ENCODE results near the gene TEX53. TPM values are rescaled to one million over a fixed set of nuclear protein-coding genes. Genes with fewer than 3 reads are reported as not detected.
A peak's percentile ranks its signal among the peaks of the same experiment; 100 is the strongest.

The TEX53 gene
- total RNA-seq, 4 donors from 2014 or later = not detected

- intact Hi-C loops (cut with DNase I) = no loop called here
- no peaks in the 10 kb centered on the region for H3K9me3 ChIP-seq
- WGBS, 2 donors = 31 to 39% methylated on average over 13 of the region's 13 CpGs
- no peak overlapping the region for H3K4me3 ChIP-seq (replicated peaks in 1 of 3)
- no peaks in the 10 kb centered on the region for H3K36me3 ChIP-seq
- peaks cover 44% of the 10 kb centered on the region in 2 donors for H3K4me1 ChIP-seq
- no peaks in the 10 kb centered on the region for H3K27me3 ChIP-seq
- H3K27ac ChIP-seq = peak overlapping the region; percentile 82 to 95 (median 89)
- no peak for TF ChIP-seq CTCF (IDR thresholded peaks at IDR 0.05)
- TF ChIP-seq POLR2A (IDR thresholded peaks at IDR 0.05) = no peak
- peak; percentile 84 for DNase-seq
Measured at GRCh38 chr9:114619191-114619761, 38.3 kb downstream of the TEX53 start.

- TF ChIP-seq CTCF (IDR thresholded peaks at IDR 0.05) = no peak
- peak overlapping the region in 2 of 3 donors; percentile 47 to 60 for H3K27ac ChIP-seq
- WGBS, 2 donors = 52 to 56% methylated on average over 4 of the region's 4 CpGs
- H3K4me3 ChIP-seq (replicated peaks in 1 of 3) = no peak overlapping the region
- intact Hi-C loops (cut with DNase I) = no loop called here
- peak; percentile 44 to 45 for DNase-seq
- H3K4me1 ChIP-seq = peaks cover 53 to 58% of the 10 kb centered on the region in 2 donors
- H3K27me3 ChIP-seq = no peaks in the 10 kb centered on the region
- no peaks in the 10 kb centered on the region for H3K36me3 ChIP-seq
- no peaks in the 10 kb centered on the region for H3K9me3 ChIP-seq
Measured at GRCh38 chr9:114616684-114617520, 40.7 kb downstream of the TEX53 start.

- intact Hi-C loops (cut with DNase I) = no loop called here
- no peak for TF ChIP-seq POLR2A (IDR thresholded peaks at IDR 0.05)
- TF ChIP-seq CTCF (IDR thresholded peaks at IDR 0.05) = no peak
Measured at GRCh38 chr9:114614373-114614772, 43.2 kb downstream of the TEX53 start.

GRCh38 chr9:114613919-114614318 is 43.7 kb downstream of the TEX53 start:
- no peak for TF ChIP-seq POLR2A (IDR thresholded peaks at IDR 0.05)
- no peak for TF ChIP-seq CTCF (IDR thresholded peaks at IDR 0.05)
- Histone ChIP-seq H3K4me1 (peaks cover 33 to 43% of the 10 kb centered on the region in 2 donors), H3K36me3 (no peaks in the 10 kb centered on the region), H3K27ac (peak overlapping the region in 1 of 3 donors; percentile 39), H3K4me3 (replicated peaks in 1 of 3) (no peak overlapping the region), H3K9me3 (no peaks in the 10 kb centered on the region), H3K27me3 (no peaks in the 10 kb centered on the region)
- WGBS, 2 donors = 58 to 90% methylated on average over 2 to 3 of the region's 3 CpGs
- intact Hi-C loops (cut with DNase I) = no loop called here
- DNase-seq = no peak

More at GRCh38 chr9:114614373-114614772, 43.2 kb downstream of the TEX53 start:
- Histone ChIP-seq H3K4me1 (peaks cover 33 to 43% of the 10 kb centered on the region in 2 donors), H3K27me3 (no peaks in the 10 kb centered on the region), H3K4me3 (replicated peaks in 1 of 3) (no peak overlapping the region), H3K9me3 (no peaks in the 10 kb centered on the region), H3K36me3 (no peaks in the 10 kb centered on the region), H3K27ac (no peak overlapping the region)
- DNase-seq = no peak
- WGBS, 2 donors = 91 to 94% methylated on average over 3 of the region's 3 CpGs

GRCh38 chr9:114613087-114613486 is 44.5 kb downstream of the TEX53 start:
- no peak for DNase-seq
- no peak overlapping the region for H3K4me3 ChIP-seq (replicated peaks in 1 of 3)
- WGBS, 2 donors = 89 to 95% methylated on average over 4 to 7 of the region's 7 CpGs

More at GRCh38 chr9:114613087-114613486, 44.5 kb downstream of the TEX53 start:
- Histone ChIP-seq H3K36me3 (no peaks in the 10 kb centered on the region), H3K9me3 (no peaks in the 10 kb centered on the region), H3K27ac (peak overlapping the region in 2 of 3 donors; percentile 3 to 39), H3K27me3 (no peaks in the 10 kb centered on the region), H3K4me1 (peaks cover 28 to 35% of the 10 kb centered on the region in 2 donors)
- intact Hi-C loops (cut with DNase I) = no loop called here
- TF ChIP-seq POLR2A (IDR thresholded peaks at IDR 0.05) (no peak), CTCF (IDR thresholded peaks at IDR 0.05) (no peak)
